HepG2 (cell line): ENCODE results near the gene PALM. TPM values are rescaled to one million over a fixed set of nuclear protein-coding genes. Genes with fewer than 3 reads are reported as not detected.

Experiments
- ATAC-seq: fragments of 200-7000 bp; cut with Tn5 transposase; 3 replicates; pipeline ENCODE4 v1.9.1; 2020; ENCODE audit warnings: mild to moderate bottlenecking, moderate library complexity
- BruUV-seq: library from RNA; stranded (reverse); fragments of 400-500 nt; replicated peaks from 2 replicates; lab custom pipeline; 2021; lab: Mats Ljungman, UMichigan
- CTCF ChIA-PET: fragments of 300-600 bp; formaldehyde crosslinking; extraction: SDS; loops from one replicate; lab custom pipeline; 2021; ENCODE audit warnings: low total read pairs, inconsistent platforms, low intra/inter-chr PET ratio; lab: Yijun Ruan, JAX
- POLR2A ChIA-PET: fragments of 350-600 bp; sonication (Branson Sonifier 250); formaldehyde crosslinking; loops from one replicate; lab custom pipeline; 2020; ENCODE audit warnings: antibody characterized with exemption, inconsistent platforms; lab: Yijun Ruan, JAX
- DNase-seq: peaks from one replicate; pipeline ENCODE4 v3.0.0-alpha.2; 2015; ENCODE audit warnings: low spot score
- FAIRE-seq: peaks from 3 replicates; lab custom pipeline; 2011; peaks lifted over from hg19 to GRCh38; lab: Jason Lieb, UNC
- H2AFZ ChIP-seq: one replicate; pipeline ENCODE4 v1.6.1; 2011; ENCODE audit warnings: low read length, inconsistent platforms
- H3K27ac ChIP-seq: fragments of 300-600 bp; 3 replicates; pipeline ENCODE4 v1.8.0; 2011; ENCODE audit warnings: mixed run types, mild to moderate bottlenecking, mixed read lengths, low read length, inconsistent platforms; ENCODE audit not compliant: insufficient read depth; ENCODE audit errors: extremely low read length
- H3K27me3 ChIP-seq, 2 experiments: fragments of 200-600 bp in 1 of 2; 2 replicates in 1 of 2; 3 replicates in 1 of 2; pipeline versions ENCODE4 v1.6.0 to v1.8.0; 2011; ENCODE audit warnings: low read length in 2 of 2, mild to moderate bottlenecking in 2 of 2, moderate library complexity in 2 of 2, inconsistent platforms in 1 of 2; ENCODE audit not compliant: insufficient read depth in 2 of 2, control insufficient read depth in 1 of 2
- H3K36me3 ChIP-seq, 2 experiments: fragments of 200-600 bp in 1 of 2; replicated peaks in 1 of 2; 2 replicates in 1 of 2; 3 replicates in 1 of 2; pipeline versions ENCODE4 v1.5.1 to v1.8.0; 2011; ENCODE audit warnings: low read length in 2 of 2, inconsistent platforms in 1 of 2; ENCODE audit not compliant: insufficient read depth in 2 of 2, control insufficient read depth in 1 of 2
- H3K4me1 ChIP-seq: 2 replicates; pipeline ENCODE4 v1.5.1; 2012; ENCODE audit warnings: low read length, inconsistent platforms; ENCODE audit not compliant: insufficient read depth
- H3K4me2 ChIP-seq: 2 replicates; pipeline ENCODE4 v1.6.0; 2011; ENCODE audit warnings: low read depth, low read length, inconsistent platforms
- H3K4me3 ChIP-seq, 3 experiments: fragments of 200-600 bp in 1 of 3; sonication (generic), shearing (Covaris generic) in 1 of 3; replicated peaks in 1 of 3; 2 replicates each; pipeline ENCODE4 v1.5.1; 2011 to 2016; ENCODE audit warnings: low read length in 3 of 3, inconsistent platforms in 2 of 3, low read depth in 2 of 3, mild to moderate bottlenecking in 2 of 3, control low read depth in 1 of 3, mixed read lengths in 1 of 3; ENCODE audit not compliant: insufficient read depth in 1 of 3
- H3K79me2 ChIP-seq: one replicate; pipeline ENCODE4 v1.6.1; 2011; ENCODE audit warnings: low read length, inconsistent platforms; ENCODE audit not compliant: insufficient read depth
- H3K9ac ChIP-seq: 2 replicates; pipeline ENCODE4 v1.6.0; 2011; ENCODE audit warnings: mild to moderate bottlenecking, low read depth, low read length, inconsistent platforms; ENCODE audit not compliant: insufficient read depth
- H3K9me3 ChIP-seq: 2 replicates; pipeline ENCODE4 v1.5.1; 2012; ENCODE audit warnings: mild to moderate bottlenecking, low read length
- H4K20me1 ChIP-seq: 2 replicates; pipeline ENCODE4 v1.6.0; 2011; ENCODE audit warnings: inconsistent platforms, mild to moderate bottlenecking, low read length, moderate library complexity; ENCODE audit not compliant: insufficient read depth
- BORCS8-MEF2B ChIP-seq: sonication (generic); formaldehyde crosslinking; IDR thresholded peaks from 2 replicates; pipeline ENCODE4 v1.8.0; 2022; ENCODE audit warnings: mild to moderate bottlenecking, missing genetic modification reagents
- CREB3 ChIP-seq: sonication (generic); formaldehyde crosslinking; IDR thresholded peaks from 2 replicates; pipeline ENCODE4 v1.5.0; 2020; ENCODE audit warnings: missing genetic modification reagents
- E2F2 ChIP-seq: sonication (generic); formaldehyde crosslinking; IDR thresholded peaks from 2 replicates; pipeline ENCODE4 v1.4.0; 2020; ENCODE audit warnings: missing genetic modification reagents, borderline replicate concordance
- FLYWCH1 ChIP-seq: sonication (generic); formaldehyde crosslinking; IDR thresholded peaks from 2 replicates; pipeline ENCODE4 v1.8.1; 2023; ENCODE audit warnings: mild to moderate bottlenecking, missing genetic modification reagents
- FOXK2 ChIP-seq: fragments of 450-650 bp; IDR thresholded peaks from 2 replicates; pipeline ENCODE4 v1.6.1; 2016
- HES4 ChIP-seq: sonication (generic); formaldehyde crosslinking; IDR thresholded peaks from 2 replicates; pipeline ENCODE4 v1.9.0; 2021; ENCODE audit warnings: mild to moderate bottlenecking, missing genetic modification reagents, borderline replicate concordance
- IKZF4 ChIP-seq: sonication (generic); formaldehyde crosslinking; IDR thresholded peaks from 2 replicates; pipeline ENCODE4 v1.5.1; 2020; ENCODE audit warnings: borderline replicate concordance, mild to moderate bottlenecking, low read depth, missing genetic modification reagents; ENCODE audit errors: not compliant biosample characterization
- PBX3 ChIP-seq: sonication (generic); formaldehyde crosslinking; IDR thresholded peaks from 2 replicates; pipeline ENCODE4 v1.8.1; 2023; ENCODE audit warnings: missing genetic modification reagents, inconsistent platforms, borderline replicate concordance
- ZBTB37 ChIP-seq: sonication (generic); formaldehyde crosslinking; IDR thresholded peaks from 2 replicates; pipeline ENCODE4 v1.4.0; 2020; ENCODE audit warnings: mild to moderate bottlenecking, missing genetic modification reagents
- ZFP36L2 ChIP-seq: sonication (generic); formaldehyde crosslinking; IDR thresholded peaks from 2 replicates; pipeline ENCODE4 v1.4.0; 2020; ENCODE audit warnings: missing genetic modification reagents
- ZFP90 ChIP-seq: sonication (generic); formaldehyde crosslinking; IDR thresholded peaks from 2 replicates; pipeline ENCODE4 v1.8.0; 2022; ENCODE audit warnings: missing genetic modification reagents, mild to moderate bottlenecking, inconsistent platforms, borderline replicate concordance
- ZFX ChIP-seq: sonication (generic); formaldehyde crosslinking; IDR thresholded peaks from 2 replicates; pipeline ENCODE4 v1.4.0; 2020; ENCODE audit warnings: mild to moderate bottlenecking, low read depth, missing genetic modification reagents, moderate library complexity
- ZMYM3 ChIP-seq: sonication (generic); formaldehyde crosslinking; IDR thresholded peaks from 2 replicates; pipeline ENCODE4 v1.5.1; 2020; ENCODE audit warnings: mild to moderate bottlenecking, missing genetic modification reagents
- ZNF563 ChIP-seq: sonication (generic); formaldehyde crosslinking; IDR thresholded peaks from 2 replicates; pipeline ENCODE4 v1.8.0; 2022; ENCODE audit warnings: mild to moderate bottlenecking, moderate library complexity, missing genetic modification reagents
- ZNF660 ChIP-seq: sonication (generic); formaldehyde crosslinking; IDR thresholded peaks from 2 replicates; pipeline ENCODE4 v1.5.1; 2020; ENCODE audit warnings: mild to moderate bottlenecking, low read depth, missing genetic modification reagents, borderline replicate concordance
- ZNF790 ChIP-seq: sonication (generic); formaldehyde crosslinking; IDR thresholded peaks from 2 replicates; pipeline ENCODE4 v1.8.0; 2022; ENCODE audit warnings: missing genetic modification reagents, mild to moderate bottlenecking, borderline replicate concordance
- ZNF850 ChIP-seq: sonication (generic); formaldehyde crosslinking; conservative IDR thresholded peaks from 2 replicates; pipeline ENCODE4 v1.9.0; 2021; ENCODE audit warnings: mild to moderate bottlenecking, missing genetic modification reagents
- ZUFSP ChIP-seq: sonication (generic); formaldehyde crosslinking; IDR thresholded peaks from 2 replicates; pipeline ENCODE4 v1.9.0; 2021; ENCODE audit warnings: missing genetic modification reagents, mild to moderate bottlenecking, borderline replicate concordance
- WGBS: methylation state at CpG from one replicate; pipeline ENCODE4 v1.1.6; 2017; ENCODE audit warnings: low lambda C conversion rate; 5-methylcytosine and 5-hydroxymethylcytosine counted together
- in situ Hi-C: cut with HindIII; loops from 2 replicates; pipeline ENCODE4 v1.10.0; 2017; ENCODE audit warnings: low pct_unique_long_range_greater_than_20kb; ENCODE audit not compliant: extremely low pct_ligation_motif_present
- intact Hi-C: fragments of 100-400 bp; cut with micrococcal nuclease; formaldehyde crosslinking; loops from one replicate; pipeline ENCODE4 v1.10.0; 2022; ENCODE audit not compliant: unreplicated experiment
- polyA plus RNA-seq, 8 experiments: library from polyadenylated mRNA; depleted of rRNA in 3 of 8; stranded (reverse) in 7 of 8; unstranded in 1 of 8; fragments of >200 nt; fragmentation: Illumina TruSeq in 4 of 8; extraction: Trizol in 4 of 8; gene quantifications; 2 replicates each; pipeline versions ENCODE4 v1.2.1 to v1.2.3, GENCODE V29; 2011 to 2016; ENCODE audit warnings: low read depth in 4 of 8, missing spikeins in 1 of 8, mixed read lengths in 1 of 8; ENCODE audit not compliant: insufficient read depth in 1 of 8
- total RNA-seq, 5 experiments: library from RNA; depleted of rRNA; stranded (reverse); fragments of >200 nt; fragmentation: Illumina TruSeq; extraction: Trizol; gene quantifications; 2 replicates each; pipeline ENCODE4 v1.2.3, GENCODE V29; 2016; ENCODE audit warnings: low read depth in 1 of 5

PALM gene
- total and polyA plus RNA-seq, 2 of the 13 experiments (the other 11 are each of a cell fraction or from before 2014, with no cell fraction given), result 4.0 to 9.7 TPM

GRCh38 chr19:711254-711653 lies 2.5 kb downstream of the PALM start:
- DNase-seq, result no peak
- H4K20me1 ChIP-seq, result no peaks in the 10 kb centered on the region
- H3K9me3 ChIP-seq, result 0 out of 2 replicates have a peak, but pooled peaks cover 4% of the 10 kb centered on the region
- H3K27me3 ChIP-seq, result no peaks in the 10 kb centered on the region
- intact Hi-C loops (no loop called here), in situ Hi-C loops (no loop called here)
- CTCF ChIA-PET, result no interaction called here
- no peak overlapping the region for H3K4me2 ChIP-seq
- no peak overlapping the region for H3K9ac ChIP-seq
- POLR2A ChIA-PET, result no interaction called here
- no peaks in the 10 kb centered on the region for H3K79me2 ChIP-seq
- no peak overlapping the region for H2AFZ ChIP-seq
- no peak for ATAC-seq
- peaks cover 47% of the 10 kb centered on the region for H3K4me1 ChIP-seq
- WGBS, result 93% methylated on average over 7 of the region's 8 CpGs
- no TSS peak for BruUV-seq
- H3K27ac ChIP-seq, result no peak overlapping the region
- no peak for FAIRE-seq
- no peak overlapping the region for H3K4me3 ChIP-seq
- no peaks in the 10 kb centered on the region for H3K36me3 ChIP-seq
- no peak for TF ChIP-seq PBX3
- TF ChIP-seq ZBTB37, result no peak
- no peak for TF ChIP-seq HES4
- TF ChIP-seq ZFP36L2, result no peak
- TF ChIP-seq ZUFSP (CRISPR knock-in tag), result no peak
- TF ChIP-seq BORCS8-MEF2B, result no peak
- no peak for TF ChIP-seq IKZF4
- no peak for TF ChIP-seq ZFP90 (CRISPR knock-in tag)
- no peak for TF ChIP-seq ZNF790 (CRISPR knock-in tag)
- TF ChIP-seq ZFX (CRISPR knock-in tag), result no peak
- TF ChIP-seq E2F2 (CRISPR knock-in tag), result no peak
- no peak for TF ChIP-seq ZNF850 (CRISPR knock-in tag)
- no peak for TF ChIP-seq CREB3 (CRISPR knock-in tag)
- TF ChIP-seq ZNF563 (CRISPR knock-in tag), result no peak
- no peak for TF ChIP-seq FOXK2
- no peak for TF ChIP-seq FLYWCH1 (CRISPR knock-in tag)
- TF ChIP-seq ZNF660 (CRISPR knock-in tag), result no peak
- TF ChIP-seq ZMYM3 (CRISPR knock-in tag), result no peak
